ENCODE results near the gene TAF1D.

- TF ChIP-seq CTCF (IDR thresholded peaks at IDR 0.05; ENCODE audit: extremely low read depth in 1 of 2, insufficient read depth in 1 of 2, low read depth in 1 of 2, low read length in 2 of 2) (no peak), POLR2AphosphoS5 (IDR thresholded peaks at IDR 0.05; ENCODE audit: insufficient read depth, low read depth, low read length) (no peak), POLR2A (IDR thresholded peaks at IDR 0.05; ENCODE audit: low read depth, low read length) (no peak), MYC (IDR thresholded peaks at IDR 0.05; ENCODE audit: low read depth, low read length) (no peak), EZH2 (IDR thresholded peaks at IDR 0.05; ENCODE audit: borderline replicate concordance, low read depth, low read length, severe bottlenecking) (no peak)
Observed at GRCh38 chr11:93689240-93689639, 52.1 kb downstream of the TAF1D start.
